Psoas muscle (tissue), 8 donors: ENCODE measurements around the gene EEFSEC. TPM values are rescaled to one million over a fixed set of nuclear protein-coding genes. Genes with fewer than 3 reads are reported as not detected.
A peak's percentile ranks its signal among the peaks of the same experiment; 100 is the strongest.

Experiments used
- ATAC-seq, 4 donors: fragments of 200-7000 bp; cut with Tn5 transposase; one replicate each; pipeline ENCODE4 v1.9.1; 2020; ENCODE audit warnings: moderate library complexity in 3 of 4, mild to moderate bottlenecking in 2 of 4
- DNase-seq, 2 donors: peaks; one replicate each; pipeline ENCODE4 v3.0.0-alpha.2; 2020
- H3K27ac ChIP-seq: fragments of 200-600 bp; one replicate; pipeline ENCODE4 v1.8.0; 2022
- H3K27me3 ChIP-seq, 3 donors: fragments of 200-600 bp in 1 of 3; one replicate each; pipeline versions ENCODE4 v1.6.1 to v1.8.0; 2013 to 2022; ENCODE audit warnings: low read length in 2 of 3, mild to moderate bottlenecking in 2 of 3, moderate library complexity in 1 of 3; ENCODE audit not compliant: insufficient read depth in 3 of 3
- H3K36me3 ChIP-seq, 2 donors: fragments of 200-600 bp in 1 of 2; one replicate each; pipeline versions ENCODE4 v1.6.1 to v1.8.0; 2013 to 2022; ENCODE audit warnings: low read depth in 1 of 2, mild to moderate bottlenecking in 1 of 2, moderate library complexity in 1 of 2; ENCODE audit not compliant: insufficient read depth in 1 of 2
- H3K4me1 ChIP-seq: fragments of 200-600 bp; one replicate; pipeline ENCODE4 v1.8.0; 2022
- H3K4me3 ChIP-seq: fragments of 200-600 bp; one replicate; pipeline ENCODE4 v1.8.0; 2022; ENCODE audit warnings: mild to moderate bottlenecking
- H3K9me3 ChIP-seq: fragments of 200-600 bp; one replicate; pipeline ENCODE4 v1.8.0; 2022
- CTCF ChIP-seq: fragments of 200-600 bp; IDR thresholded peaks from one replicate; pipeline ENCODE4 v1.8.0; 2022; ENCODE audit warnings: antibody characterized with exemption
- WGBS, 3 donors: extraction: QIAGEN DNeasy Blood & Tissue Kit; methylation state at CpG; one replicate each; pipeline versions ENCODE4 v1.1.6 to v1.1.7; 2013; 5-methylcytosine and 5-hydroxymethylcytosine counted together
- intact Hi-C, 2 donors: fragments of 100-400 bp; cut with DNase I; formaldehyde crosslinking; loops; one replicate each; pipeline versions ENCODE4 v1.11.0 to v1.14.2; 2022
- polyA plus RNA-seq, 3 donors: library from polyadenylated mRNA; stranded (reverse); fragments of 200-250 nt; gene quantifications; one replicate each; pipeline ENCODE4 v1.2.3, GENCODE V29; 2013
- total RNA-seq, 4 donors: library from RNA; stranded (reverse); fragmentation: NEBNext Ultra II Directional in 2 of 4; extraction: Animal tissue kit (Norgen Biotek cat#: 25700) in 2 of 4; gene quantifications; one replicate each; pipeline versions ENCODE4 v1.2.1 to v1.2.4, GENCODE V29; 2021 to 2023
- donor health status: healthy with polysubstance abuse.
- donor health status: DM: no; HTN: no; CAD: no; lungs with moderate emphysema.
- donor health status: Bipolar disorder and iron deficiency.
- donor health status: healthy.
- donor health status: DM: yes; HTN: yes; CAD: no.
- donor health status: DM: no; HTN: no; CAD: no.
- donor health status: DM: no; HTN: no; CAD: no.
- donor health status: DM: yes; HTN: yes; CAD: no.

The EEFSEC gene
- total and polyA plus RNA-seq, 7 donors: 10.7 to 18.9 (median 14.0) TPM

GRCh38 chr3:128322030-128323022, 169.0 kb downstream of the EEFSEC start:
- Histone ChIP-seq H3K4me3 (no peak overlapping the region), H3K27me3 (no peaks in the 10 kb centered on the region), H3K27ac (no peak overlapping the region), H3K9me3 (no peaks in the 10 kb centered on the region), H3K4me1 (peaks cover 6% of the 10 kb centered on the region), H3K36me3 (peaks cover 0 to 4% of the 10 kb centered on the region in 2 donors)
- DNase-seq (peak; percentile 39 to 76), ATAC-seq (peak; percentile 57 to 82 (median 64))
- TF ChIP-seq CTCF: peak; percentile 55
- WGBS, 3 donors: 85 to 89% (median 85%) methylated on average over 14 of the region's 14 CpGs
- intact Hi-C loops: loop anchor here (5.0 to 10.0 kb wide), 3 partner anchors 90 to 228 kb away; no protein-coding TSS in a partner anchor

GRCh38 chr3:128323206-128324081, 170.2 kb downstream of the EEFSEC start:
- intact Hi-C loops: loop anchor here (5.0 to 10.0 kb wide), 3 partner anchors 91 to 229 kb away; no protein-coding TSS in a partner anchor
- no peak for ATAC-seq
- no peak for DNase-seq

GRCh38 chr3:128324911-128325592, 171.8 kb downstream of the EEFSEC start:
- Histone ChIP-seq H3K9me3 (no peaks in the 10 kb centered on the region), H3K4me3 (no peak overlapping the region), H3K27ac (no peak overlapping the region), H3K4me1 (peaks cover 6% of the 10 kb centered on the region), H3K27me3 (no peaks in the 10 kb centered on the region), H3K36me3 (no peaks in the 10 kb centered on the region)
- ATAC-seq (no peak), DNase-seq (no peak)
- 72 to 91% (median 84%) methylated on average over 8 of the region's 8 CpGs for WGBS, 3 donors
- intact Hi-C loops: loop anchor here (5.0 to 10.0 kb wide), 3 partner anchors 93 to 230 kb away; no protein-coding TSS in a partner anchor
- no peak for TF ChIP-seq CTCF

More at GRCh38 chr3:128323206-128324081, 170.2 kb downstream of the EEFSEC start:
- no peaks in the 10 kb centered on the region for H3K27me3 ChIP-seq
- 68 to 77% (median 68%) methylated on average over 17 of the region's 17 CpGs for WGBS, 3 donors
- no peak for TF ChIP-seq CTCF
- H3K9me3 ChIP-seq: no peaks in the 10 kb centered on the region
- peaks cover 6% of the 10 kb centered on the region for H3K4me1 ChIP-seq
- H3K27ac ChIP-seq: no peak overlapping the region
- peaks cover 0 to 4% of the 10 kb centered on the region in 2 donors for H3K36me3 ChIP-seq
- H3K4me3 ChIP-seq: no peak overlapping the region
